K562 (cell line): Measurements from ENCODE around the gene KMT2E. TPM values are rescaled to one million over a fixed set of nuclear protein-coding genes. Genes with fewer than 3 reads are reported as not detected.

ENCODE experiments used
- ARNT ChIP-seq, 2 experiments: fragments of 450-650 bp; IDR thresholded peaks; 2 replicates each; pipeline ENCODE4 v1.6.1; 2016; ENCODE audit warnings: mild to moderate bottlenecking in 1 of 2
- ASH1L ChIP-seq: fragments of 450-650 bp; IDR thresholded peaks from 2 replicates; pipeline ENCODE4 v1.6.1; 2018; ENCODE audit warnings: borderline replicate concordance, mild to moderate bottlenecking, low read depth; ENCODE audit not compliant: partially characterized antibody
- BCOR ChIP-seq: fragments of 450-650 bp; IDR thresholded peaks from 2 replicates; pipeline ENCODE4 v1.6.1; 2016
- ELF4 ChIP-seq: fragments of 450-650 bp; formaldehyde crosslinking; IDR thresholded peaks from 2 replicates; pipeline ENCODE4 v1.4.0; 2022; ENCODE audit warnings: missing genetic modification characterization
- EP400 ChIP-seq: fragments of 450-650 bp; IDR thresholded peaks from 2 replicates; pipeline ENCODE4 v1.6.1; 2017; ENCODE audit warnings: antibody characterized with exemption, mild to moderate bottlenecking, moderate library complexity
- IFI16 ChIP-seq: fragments of 250-450 bp; sonication (Bioruptor Pico); IDR thresholded peaks from 2 replicates; pipeline ENCODE4 v2.1.2; 2022; ENCODE audit warnings: mild to moderate bottlenecking, inconsistent platforms
- MEIS2 ChIP-seq: fragments of 450-650 bp; IDR thresholded peaks from 2 replicates; pipeline ENCODE4 v1.6.1; 2014; ENCODE audit warnings: mild to moderate bottlenecking; ENCODE audit not compliant: partially characterized antibody
- NFIC ChIP-seq: fragments of 450-650 bp; IDR thresholded peaks from 2 replicates; pipeline ENCODE4 v1.6.1; 2017; ENCODE audit warnings: mild to moderate bottlenecking, inconsistent platforms
- PHF21A ChIP-seq: fragments of 450-650 bp; IDR thresholded peaks from 2 replicates; pipeline ENCODE4 v1.6.1; 2017; ENCODE audit warnings: low read depth, borderline replicate concordance
- SMARCA4 ChIP-seq: fragments of 450-650 bp; IDR thresholded peaks from 2 replicates; pipeline ENCODE4 v1.6.1; 2016
- STAT5B ChIP-seq: fragments of 250-450 bp; sonication (Bioruptor Pico); IDR thresholded peaks from 2 replicates; pipeline ENCODE4 v1.8.0; 2021; ENCODE audit warnings: mild to moderate bottlenecking, inconsistent platforms
- TRIM28 ChIP-seq: fragments of 450-650 bp; IDR thresholded peaks from 2 replicates; pipeline ENCODE4 v1.6.1; 2017
- TSC22D4 ChIP-seq: fragments of 450-650 bp; IDR thresholded peaks from 2 replicates; pipeline ENCODE4 v1.6.1; 2016; ENCODE audit warnings: missing genetic modification characterization, missing biosample characterization, control low read depth
- ZEB2 ChIP-seq: fragments of 450-650 bp; IDR thresholded peaks from 2 replicates; pipeline ENCODE4 v1.6.1; 2016
- ZNF239 ChIP-seq: fragments of 250-450 bp; sonication (Bioruptor Pico); IDR thresholded peaks from 2 replicates; pipeline ENCODE4 v1.4.0; 2020; ENCODE audit warnings: mild to moderate bottlenecking
- ZNF780A ChIP-seq: fragments of 250-450 bp; sonication (Bioruptor Pico); IDR thresholded peaks from 2 replicates; pipeline ENCODE4 v1.5.0; 2021; ENCODE audit warnings: mild to moderate bottlenecking
- polyA plus RNA-seq, 8 experiments: library from polyadenylated mRNA; depleted of rRNA in 4 of 8; stranded (reverse) in 5 of 8; unstranded in 3 of 8; fragments of >200 nt; fragmentation: Nextera tagmentation in 2 of 8; fragmentation: Illumina TruSeq in 1 of 8; extraction: Ambion mirVana in 2 of 8; extraction: Trizol in 1 of 8; gene quantifications; 2 replicates each; pipeline versions ENCODE4 v1.2.1 to v1.2.3, GENCODE V29; 2011 to 2014; ENCODE audit warnings: inconsistent platforms in 1 of 8, missing spikeins in 1 of 8
- total RNA-seq, 7 experiments: library from RNA; depleted of rRNA in 6 of 7; stranded (reverse); fragments of >200 nt in 6 of 7; fragmentation: Illumina TruSeq in 2 of 7; extraction: Trizol in 2 of 7; gene quantifications; 2 replicates each; pipeline versions ENCODE4 v1.2.1 to v1.2.3, GENCODE V29; 2011 to 2021; ENCODE audit warnings: low replicate concordance in 1 of 7
- TF ChIP-seq, protein P1 (sequence below): IDR thresholded peaks from 2 replicates; pipeline ENCODE4 v1.6.1; 2011; ENCODE audit not compliant: insufficient read length; ENCODE audit errors: extremely low read depth
- TF ChIP-seq, protein P2 (sequence below), 3 experiments: fragments of 200-800 bp in 1 of 3; fragments of 250-450 bp in 1 of 3; fragments of 450-650 bp in 1 of 3; sonication (Bioruptor Pico) in 1 of 3; sonication (Bioruptor generic) in 1 of 3; formaldehyde crosslinking in 1 of 3; IDR thresholded peaks; 2 replicates each; pipeline versions ENCODE4 v1.6.1 to v1.8.0; 2016 to 2022; ENCODE audit warnings: mild to moderate bottlenecking in 2 of 3, missing genetic modification characterization in 2 of 3, missing compliant biosample characterization in 1 of 3, moderate library complexity in 1 of 3
- TF ChIP-seq, protein P3 (sequence below): IDR thresholded peaks from 2 replicates; pipeline ENCODE4 v1.6.1; 2012; ENCODE audit warnings: low read depth, low read length, improper control_type of control experiment, borderline replicate concordance

KMT2E gene
- total and polyA plus RNA-seq, 9 of the 15 experiments (the other 6 are each of a cell fraction or from before 2014, with no cell fraction given) = 8.9 to 55.3 (median 38.1) TPM

DNA sequence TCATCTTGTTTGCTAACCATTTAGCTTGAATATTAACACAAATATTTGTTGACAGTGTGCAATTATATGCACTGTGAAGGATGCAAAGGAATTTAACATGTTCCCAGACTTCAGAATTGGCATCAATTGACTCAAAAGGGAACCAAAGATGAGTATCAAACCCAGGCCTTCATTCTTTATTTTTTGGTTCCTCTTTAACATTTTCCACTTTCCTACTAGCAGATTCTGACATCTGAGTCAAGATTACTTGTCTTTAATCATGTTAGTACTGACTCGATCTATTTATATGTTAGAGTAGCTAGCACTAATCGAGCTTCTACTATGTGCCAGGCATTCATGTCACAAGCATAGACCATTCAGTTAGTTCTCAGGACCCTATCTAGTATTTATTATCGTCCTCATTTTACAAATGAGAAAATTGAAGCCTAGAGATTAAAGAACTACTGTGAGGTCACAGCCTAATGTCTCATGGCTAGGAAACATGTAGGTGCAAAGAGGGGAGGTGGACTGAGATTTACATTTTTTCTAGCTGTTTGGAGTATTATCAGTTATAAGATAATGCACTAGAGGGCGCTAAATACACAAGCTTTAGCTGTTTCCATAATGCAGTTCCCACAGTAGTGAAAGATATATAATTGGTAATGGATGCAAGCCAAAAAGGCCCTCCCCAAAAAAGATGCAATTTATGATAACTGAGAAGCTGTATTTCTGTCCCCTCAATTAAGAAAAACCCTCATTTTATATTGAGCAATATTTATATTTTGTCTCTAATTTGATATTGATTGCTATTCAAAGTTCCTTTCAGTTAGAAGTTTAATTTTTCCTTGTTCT lies 32.9 kb upstream of the KMT2E start (continued):
- TF ChIP-seq, protein P1, sequence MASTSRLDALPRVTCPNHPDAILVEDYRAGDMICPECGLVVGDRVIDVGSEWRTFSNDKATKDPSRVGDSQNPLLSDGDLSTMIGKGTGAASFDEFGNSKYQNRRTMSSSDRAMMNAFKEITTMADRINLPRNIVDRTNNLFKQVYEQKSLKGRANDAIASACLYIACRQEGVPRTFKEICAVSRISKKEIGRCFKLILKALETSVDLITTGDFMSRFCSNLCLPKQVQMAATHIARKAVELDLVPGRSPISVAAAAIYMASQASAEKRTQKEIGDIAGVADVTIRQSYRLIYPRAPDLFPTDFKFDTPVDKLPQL = no peak
- TF ChIP-seq ASH1L (no peak), BCOR (no peak), EP400 (0 out of 2 replicates have a peak, but pooled peaks have one; percentile 28), IFI16 (CRISPR knock-in tag) (no peak), PHF21A (peak; percentile 76; the same call in 1 of the 2 replicates), ARNT (IDR thresholded peaks at IDR 0.05) (peak in 1 of 2 experiments; percentile 81; a peak in 1 of 4 replicates), ELF4 (peak; percentile 46; the same call in 1 of the 2 replicates), ZEB2 (no peak), STAT5B (CRISPR knock-in tag) (no peak), NFIC (peak; percentile 95), SMARCA4 (no peak; the same call in 1 of the 2 replicates), TSC22D4 (tag) (no peak), ZNF239 (CRISPR knock-in tag) (peak; percentile 20; the same call in 1 of the 2 replicates), MEIS2 (peak; percentile 94), TRIM28 (no peak), ZNF780A (CRISPR knock-in tag) (no peak)
- TF ChIP-seq, protein P2, sequence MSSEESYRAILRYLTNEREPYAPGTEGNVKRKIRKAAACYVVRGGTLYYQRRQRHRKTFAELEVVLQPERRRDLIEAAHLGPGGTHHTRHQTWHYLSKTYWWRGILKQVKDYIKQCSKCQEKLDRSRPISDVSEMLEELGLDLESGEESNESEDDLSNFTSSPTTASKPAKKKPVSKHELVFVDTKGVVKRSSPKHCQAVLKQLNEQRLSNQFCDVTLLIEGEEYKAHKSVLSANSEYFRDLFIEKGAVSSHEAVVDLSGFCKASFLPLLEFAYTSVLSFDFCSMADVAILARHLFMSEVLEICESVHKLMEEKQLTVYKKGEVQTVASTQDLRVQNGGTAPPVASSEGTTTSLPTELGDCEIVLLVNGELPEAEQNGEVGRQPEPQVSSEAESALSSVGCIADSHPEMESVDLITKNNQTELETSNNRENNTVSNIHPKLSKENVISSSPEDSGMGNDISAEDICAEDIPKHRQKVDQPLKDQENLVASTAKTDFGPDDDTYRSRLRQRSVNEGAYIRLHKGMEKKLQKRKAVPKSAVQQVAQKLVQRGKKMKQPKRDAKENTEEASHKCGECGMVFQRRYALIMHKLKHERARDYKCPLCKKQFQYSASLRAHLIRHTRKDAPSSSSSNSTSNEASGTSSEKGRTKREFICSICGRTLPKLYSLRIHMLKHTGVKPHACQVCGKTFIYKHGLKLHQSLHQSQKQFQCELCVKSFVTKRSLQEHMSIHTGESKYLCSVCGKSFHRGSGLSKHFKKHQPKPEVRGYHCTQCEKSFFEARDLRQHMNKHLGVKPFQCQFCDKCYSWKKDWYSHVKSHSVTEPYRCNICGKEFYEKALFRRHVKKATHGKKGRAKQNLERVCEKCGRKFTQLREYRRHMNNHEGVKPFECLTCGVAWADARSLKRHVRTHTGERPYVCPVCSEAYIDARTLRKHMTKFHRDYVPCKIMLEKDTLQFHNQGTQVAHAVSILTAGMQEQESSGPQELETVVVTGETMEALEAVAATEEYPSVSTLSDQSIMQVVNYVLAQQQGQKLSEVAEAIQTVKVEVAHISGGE (CRISPR knock-in tag; IDR thresholded peaks at IDR 0.05) = no peak
- TF ChIP-seq, protein P3, sequence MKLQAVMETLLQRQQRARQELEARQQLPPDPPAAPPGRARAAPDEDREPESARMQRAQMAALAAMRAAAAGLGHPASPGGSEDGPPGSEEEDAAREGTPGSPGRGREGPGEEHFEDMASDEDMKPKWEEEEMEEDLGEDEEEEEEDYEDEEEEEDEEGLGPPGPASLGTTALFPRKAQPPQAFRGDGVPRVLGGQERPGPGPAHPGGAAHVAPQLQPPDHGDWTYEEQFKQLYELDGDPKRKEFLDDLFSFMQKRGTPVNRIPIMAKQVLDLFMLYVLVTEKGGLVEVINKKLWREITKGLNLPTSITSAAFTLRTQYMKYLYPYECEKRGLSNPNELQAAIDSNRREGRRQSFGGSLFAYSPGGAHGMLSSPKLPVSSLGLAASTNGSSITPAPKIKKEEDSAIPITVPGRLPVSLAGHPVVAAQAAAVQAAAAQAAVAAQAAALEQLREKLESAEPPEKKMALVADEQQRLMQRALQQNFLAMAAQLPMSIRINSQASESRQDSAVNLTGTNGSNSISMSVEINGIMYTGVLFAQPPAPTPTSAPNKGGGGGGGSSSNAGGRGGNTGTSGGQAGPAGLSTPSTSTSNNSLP = peak; percentile 96
